Loucy (cell line): ENCODE data around the gene FBXL19.
A peak's percentile ranks its signal among the peaks of the same experiment; 100 is the strongest.

Experiments used
- H2AFZ ChIP-seq: fragments of 200-600 bp; sonication (generic); 2 replicates; pipeline ENCODE4 v1.6.0; 2016; ENCODE audit warnings: antibody characterized with exemption, mild to moderate bottlenecking, low read length, moderate library complexity
- H3F3A ChIP-seq: fragments of 200-600 bp; 2 replicates; pipeline ENCODE4 v1.6.0; 2016; ENCODE audit warnings: antibody characterized with exemption, low read depth, mild to moderate bottlenecking
- H3K27me3 ChIP-seq: fragments of 200-600 bp; sonication (generic); 2 replicates; pipeline ENCODE4 v1.6.1; 2014; ENCODE audit warnings: low read length, mild to moderate bottlenecking; ENCODE audit not compliant: insufficient read depth, poor library complexity, severe bottlenecking
- H3K36me3 ChIP-seq: fragments of 200-600 bp; sonication (generic); 2 replicates; pipeline ENCODE4 v1.6.1; 2016; ENCODE audit warnings: low read length; ENCODE audit not compliant: insufficient read depth
- H3K4me1 ChIP-seq: fragments of 200-600 bp; sonication (generic); 2 replicates; pipeline ENCODE4 v1.5.1; 2014; ENCODE audit warnings: low read length, mild to moderate bottlenecking; ENCODE audit not compliant: insufficient read depth, poor library complexity, severe bottlenecking
- H3K4me2 ChIP-seq: fragments of 200-600 bp; sonication (generic); 2 replicates; pipeline ENCODE4 v1.6.0; 2014; ENCODE audit warnings: antibody characterized with exemption, low read length, low read depth, mild to moderate bottlenecking; ENCODE audit not compliant: poor library complexity, severe bottlenecking
- H3K4me3 ChIP-seq: fragments of 200-600 bp; sonication (generic); 2 replicates; pipeline ENCODE4 v1.5.1; 2014; ENCODE audit warnings: low read length, mild to moderate bottlenecking, mixed read lengths; ENCODE audit not compliant: poor library complexity, severe bottlenecking
- H3K79me2 ChIP-seq: fragments of 200-600 bp; sonication (generic); 2 replicates; pipeline ENCODE4 v1.6.1; 2014; ENCODE audit warnings: low read length; ENCODE audit not compliant: insufficient read depth
- H3K9ac ChIP-seq: fragments of 200-600 bp; sonication (generic); 2 replicates; pipeline ENCODE4 v1.6.0; 2014; ENCODE audit warnings: mild to moderate bottlenecking, low read depth, low read length, moderate library complexity; ENCODE audit not compliant: poor library complexity, severe bottlenecking
- H3K9me2 ChIP-seq: fragments of 200-600 bp; sonication (generic); replicated peaks from 2 replicates; pipeline ENCODE4 v1.6.1; 2016; ENCODE audit warnings: low read depth, low read length, mixed read lengths
- H3K9me3 ChIP-seq: fragments of 200-600 bp; sonication (generic); 2 replicates; pipeline ENCODE4 v1.6.1; 2014; ENCODE audit warnings: mild to moderate bottlenecking, antibody characterized with exemption, low read length, low read depth; ENCODE audit not compliant: insufficient read depth
- H4K20me1 ChIP-seq: fragments of 200-600 bp; sonication (generic); 2 replicates; pipeline ENCODE4 v1.6.0; 2014; ENCODE audit warnings: antibody characterized with exemption, low read length, mild to moderate bottlenecking; ENCODE audit not compliant: insufficient read depth, poor library complexity, severe bottlenecking
- CTCF ChIP-seq: fragments of 200-600 bp; sonication (generic); conservative IDR thresholded peaks from 2 replicates; pipeline ENCODE4 v1.5.1; 2014; ENCODE audit warnings: mild to moderate bottlenecking, antibody characterized with exemption, low read length
- EZH2phosphoT487 ChIP-seq: fragments of 200-600 bp; IDR thresholded peaks from 2 replicates; pipeline ENCODE4 v1.6.1; 2018; ENCODE audit warnings: antibody characterized with exemption, mild to moderate bottlenecking, moderate library complexity, borderline replicate concordance

FBXL19 gene

GRCh38 chr16:30953511-30954124 lies 30.2 kb downstream of the FBXL19 start:
- H3K4me2 ChIP-seq: no peak overlapping the region

GRCh38 chr16:30954993-30955392 lies 31.6 kb downstream of the FBXL19 start:
- TF ChIP-seq EZH2phosphoT487 (no peak), CTCF (no peak)
- H2AFZ ChIP-seq: no peak overlapping the region
- H3F3A ChIP-seq: 0 out of 2 replicates have a peak, but pooled peaks cover 6% of the 10 kb centered on the region
- no peaks in the 10 kb centered on the region for H3K9me2 ChIP-seq
- H4K20me1 ChIP-seq: peaks cover 20% of the 10 kb centered on the region
- no peaks in the 10 kb centered on the region for H3K9me3 ChIP-seq
- H3K9ac ChIP-seq: no peak overlapping the region
- peaks cover 36% of the 10 kb centered on the region for H3K4me1 ChIP-seq
- H3K4me2 ChIP-seq: no peak overlapping the region
- H3K79me2 ChIP-seq: peaks cover 36% of the 10 kb centered on the region
- H3K36me3 ChIP-seq: peaks cover 4% of the 10 kb centered on the region; the same call in 1 of the 2 replicates
- no peak overlapping the region for H3K4me3 ChIP-seq
- H3K27me3 ChIP-seq: no peaks in the 10 kb centered on the region

More at GRCh38 chr16:30953511-30954124, 30.2 kb downstream of the FBXL19 start:
- peaks cover 26% of the 10 kb centered on the region for H3K79me2 ChIP-seq
- H3K27me3 ChIP-seq: peaks cover 7% of the 10 kb centered on the region
- no peaks in the 10 kb centered on the region for H3K9me3 ChIP-seq
- H3K9ac ChIP-seq: no peak overlapping the region
- H3K4me1 ChIP-seq: peaks cover 32% of the 10 kb centered on the region
- H2AFZ ChIP-seq: no peak overlapping the region
- H3K36me3 ChIP-seq: no peaks in the 10 kb centered on the region
- no peaks in the 10 kb centered on the region for H3K9me2 ChIP-seq
- H3F3A ChIP-seq: 0 out of 2 replicates have a peak, but pooled peaks cover 6% of the 10 kb centered on the region
- TF ChIP-seq EZH2phosphoT487 (no peak), CTCF (peak; percentile 87)
- peaks cover 6% of the 10 kb centered on the region for H4K20me1 ChIP-seq
- H3K4me3 ChIP-seq: no peak overlapping the region

GRCh38 chr16:30956601-30957455 lies 33.5 kb downstream of the FBXL19 start:
- peak overlapping the region; percentile 97 for H3K9ac ChIP-seq
- no peaks in the 10 kb centered on the region for H3K27me3 ChIP-seq
- TF ChIP-seq CTCF (peak; percentile 44), EZH2phosphoT487 (no peak)
- H3K36me3 ChIP-seq: peaks cover 17% of the 10 kb centered on the region; the same call in 1 of the 2 replicates
- H3K4me2 ChIP-seq: peak overlapping the region; percentile 79
- no peaks in the 10 kb centered on the region for H3K9me3 ChIP-seq
- peaks cover 35% of the 10 kb centered on the region for H3K79me2 ChIP-seq
- peak overlapping the region; percentile 100 for H2AFZ ChIP-seq
- peaks cover 24% of the 10 kb centered on the region for H3K4me1 ChIP-seq
- no peaks in the 10 kb centered on the region for H3K9me2 ChIP-seq
- H3K4me3 ChIP-seq: peak overlapping the region; percentile 95
- 0 out of 2 replicates have a peak, but pooled peaks cover 6% of the 10 kb centered on the region for H3F3A ChIP-seq
- H4K20me1 ChIP-seq: peaks cover 20% of the 10 kb centered on the region
